Neuronal stem cell (in vitro differentiated cells): Measurements from ENCODE around the gene MED27.

Source experiments
- DNase-seq: peaks from one replicate; pipeline ENCODE4 v3.0.0-alpha.2; 2013; ENCODE audit warnings: low spot score
- H2AFZ ChIP-seq: one replicate; pipeline ENCODE4 v1.6.1; 2013; ENCODE audit warnings: mild to moderate bottlenecking, low read length, inconsistent platforms
- H2AK5ac ChIP-seq: 2 replicates; pipeline ENCODE4 v1.6.1; 2013; ENCODE audit warnings: low read depth, mild to moderate bottlenecking, inconsistent platforms, low read length, moderate library complexity, mixed read lengths
- H2BK120ac ChIP-seq: 2 replicates; pipeline ENCODE4 v1.6.1; 2013; ENCODE audit warnings: low read depth, mild to moderate bottlenecking, inconsistent platforms, low read length, moderate library complexity, mixed read lengths
- H2BK12ac ChIP-seq: one replicate; pipeline ENCODE4 v1.6.1; 2013; ENCODE audit warnings: low read length, inconsistent platforms
- H2BK15ac ChIP-seq: 2 replicates; pipeline ENCODE4 v1.6.1; 2013; ENCODE audit warnings: mild to moderate bottlenecking, low read length, inconsistent platforms, mixed read lengths
- H2BK5ac ChIP-seq: one replicate; pipeline ENCODE4 v1.6.1; 2013; ENCODE audit warnings: inconsistent platforms, mild to moderate bottlenecking, low read length, moderate library complexity
- H3K14ac ChIP-seq: one replicate; pipeline ENCODE4 v1.6.1; 2013; ENCODE audit warnings: low read length, inconsistent platforms
- H3K18ac ChIP-seq: 2 replicates; pipeline ENCODE4 v1.6.1; 2013; ENCODE audit warnings: low read length, inconsistent platforms
- H3K23ac ChIP-seq: 2 replicates; pipeline ENCODE4 v1.6.1; 2013; ENCODE audit warnings: low read depth, mild to moderate bottlenecking, mixed read lengths, low read length, inconsistent platforms; ENCODE audit not compliant: poor library complexity
- H3K27ac ChIP-seq: replicated peaks from 3 replicates; pipeline ENCODE4 v1.5.1; 2013; ENCODE audit warnings: low read length, inconsistent platforms
- H3K27me3 ChIP-seq, 3 experiments: 2 replicates each; pipeline ENCODE4 v1.6.1; 2013; ENCODE audit warnings: low read length in 3 of 3, mild to moderate bottlenecking in 2 of 3, inconsistent platforms in 1 of 3, low read depth in 1 of 3, mixed read lengths in 1 of 3, moderate library complexity in 1 of 3; ENCODE audit not compliant: control insufficient read depth in 3 of 3, insufficient read depth in 3 of 3
- H3K36me3 ChIP-seq, 2 donors: replicated peaks in 1 of 2; 2 replicates each; pipeline ENCODE4 v1.6.1; 2013; ENCODE audit warnings: low read length in 2 of 2; ENCODE audit not compliant: control insufficient read depth in 2 of 2, insufficient read depth in 2 of 2
- H3K4ac ChIP-seq: 2 replicates; pipeline ENCODE4 v1.6.1; 2013; ENCODE audit warnings: inconsistent platforms, mild to moderate bottlenecking, low read length, moderate library complexity
- H3K4me1 ChIP-seq, 2 donors: 1 replicate in 1 of 2; 2 replicates in 1 of 2; pipeline ENCODE4 v1.6.1; 2013; ENCODE audit warnings: low read length in 2 of 2, low read depth in 1 of 2; ENCODE audit not compliant: control insufficient read depth in 2 of 2, insufficient read depth in 1 of 2
- H3K4me2 ChIP-seq: one replicate; pipeline ENCODE4 v1.6.1; 2013; ENCODE audit warnings: mild to moderate bottlenecking, low read length, inconsistent platforms; ENCODE audit not compliant: insufficient read depth, poor library complexity, severe bottlenecking
- H3K4me3 ChIP-seq, 2 donors: 2 replicates each; pipeline ENCODE4 v1.5.1; 2013; ENCODE audit warnings: low read length in 2 of 2, mild to moderate bottlenecking in 2 of 2, inconsistent platforms in 1 of 2, moderate library complexity in 1 of 2
- H3K79me1 ChIP-seq: one replicate; pipeline ENCODE4 v1.6.1; 2013; ENCODE audit warnings: low read depth, mild to moderate bottlenecking, inconsistent platforms, low read length, moderate library complexity
- H3K9ac ChIP-seq: one replicate; pipeline ENCODE4 v1.6.1; 2013; ENCODE audit warnings: mild to moderate bottlenecking, low read depth, low read length, inconsistent platforms; ENCODE audit not compliant: poor library complexity
- H3K9me3 ChIP-seq, 2 donors: replicated peaks in 1 of 2; 2 replicates each; pipeline versions ENCODE3 to v1.6.1; 2013; ENCODE audit warnings: low read length in 2 of 2, mild to moderate bottlenecking in 2 of 2, inconsistent platforms in 1 of 2, low read depth in 1 of 2, mixed read lengths in 1 of 2, moderate library complexity in 1 of 2; ENCODE audit not compliant: control insufficient read depth in 2 of 2, insufficient read depth in 1 of 2
- H4K8ac ChIP-seq: one replicate; pipeline ENCODE4 v1.6.1; 2013; ENCODE audit warnings: low read depth, mild to moderate bottlenecking, inconsistent platforms, low read length, moderate library complexity
- H4K91ac ChIP-seq: one replicate; pipeline ENCODE4 v1.6.1; 2013; ENCODE audit warnings: low read length, low read depth, mild to moderate bottlenecking, inconsistent platforms; ENCODE audit not compliant: poor library complexity
- WGBS, 2 donors: extraction: QIAGEN DNeasy Blood & Tissue Kit; methylation state at CpG; one replicate each; pipeline ENCODE4 v1.1.7; 2013; ENCODE audit warnings: missing lambda C conversion rate in 2 of 2, mixed read lengths in 1 of 2; ENCODE audit not compliant: insufficient read length in 2 of 2, insufficient replicate concordance in 1 of 2; ENCODE audit errors: extremely low coverage in 2 of 2; 5-methylcytosine and 5-hydroxymethylcytosine counted together

Gene MED27

GRCh38 chr9:131836607-131837315 lies 242.9 kb downstream of the MED27 start:
- no peak overlapping the region for H3K4me2 ChIP-seq
- no CpG with 5 or more reads among the region's 17 CpGs for WGBS, 2 donors
- H3K9ac ChIP-seq, result no peak overlapping the region
- H2BK120ac ChIP-seq, result no peak overlapping the region
- no peak for DNase-seq
- H2BK5ac ChIP-seq, result peak overlapping the region; percentile 10
- peaks cover 0 to 37% (median 0%) of the 10 kb centered on the region in 3 experiments for H3K27me3 ChIP-seq
- H4K8ac ChIP-seq, result peak overlapping the region; percentile 52
- H3K4me1 ChIP-seq, result peaks cover 17 to 20% of the 10 kb centered on the region in 2 donors
- H3K79me1 ChIP-seq, result no peaks in the 10 kb centered on the region
- H2BK12ac ChIP-seq, result no peak overlapping the region
- H3K14ac ChIP-seq, result no peak overlapping the region
- H3K9me3 ChIP-seq, result peaks cover 5 to 15% of the 10 kb centered on the region in 2 donors
- H3K18ac ChIP-seq, result peak overlapping the region; percentile 70
- H3K23ac ChIP-seq, result peak overlapping the region; percentile 26
- H2BK15ac ChIP-seq, result peak overlapping the region; percentile 50
- H2AFZ ChIP-seq, result no peak overlapping the region
- H2AK5ac ChIP-seq, result peak overlapping the region; percentile 21
- H3K4me3 ChIP-seq, result no peak overlapping the region
- H3K36me3 ChIP-seq, result no peaks in the 10 kb centered on the region
- no peak overlapping the region for H3K27ac ChIP-seq
- H4K91ac ChIP-seq, result no peak overlapping the region
- no peak overlapping the region for H3K4ac ChIP-seq

- H3K9me3 ChIP-seq, result peaks cover 5 to 15% of the 10 kb centered on the region in 2 donors
- peak overlapping the region; percentile 26 for H3K23ac ChIP-seq
- no peak overlapping the region for H3K4ac ChIP-seq
- no peak overlapping the region for H2BK5ac ChIP-seq
- no peak overlapping the region for H2AFZ ChIP-seq
- H3K27ac ChIP-seq, result no peak overlapping the region
- H2AK5ac ChIP-seq, result peak overlapping the region; percentile 10
- H3K18ac ChIP-seq, result no peak overlapping the region
- H3K9ac ChIP-seq, result no peak overlapping the region
- no CpG with 5 or more reads among the region's 18 CpGs for WGBS, 2 donors
- no peak overlapping the region for H2BK120ac ChIP-seq
- peak overlapping the region; percentile 51 for H2BK15ac ChIP-seq
- no peak overlapping the region for H3K14ac ChIP-seq
- no peaks in the 10 kb centered on the region for H3K79me1 ChIP-seq
- H3K36me3 ChIP-seq, result no peaks in the 10 kb centered on the region
- DNase-seq, result no peak
- no peak overlapping the region for H4K8ac ChIP-seq
- no peak overlapping the region for H4K91ac ChIP-seq
- H2BK12ac ChIP-seq, result no peak overlapping the region
- no peak overlapping the region for H3K4me3 ChIP-seq
- peaks cover 0 to 37% (median 0%) of the 10 kb centered on the region in 3 experiments for H3K27me3 ChIP-seq
- H3K4me2 ChIP-seq, result no peak overlapping the region
- H3K4me1 ChIP-seq, result peaks cover 17 to 20% of the 10 kb centered on the region in 2 donors
These were observed 243.6 kb downstream of the MED27 start for GRCh38 chr9:131836021-131836420.

- H3K4ac ChIP-seq, result no peak overlapping the region
- H2AK5ac ChIP-seq, result peak overlapping the region; percentile 10
- H4K91ac ChIP-seq, result no peak overlapping the region
- H3K9me3 ChIP-seq, result peaks cover 5 to 15% of the 10 kb centered on the region in 2 donors
- H3K4me3 ChIP-seq, result no peak overlapping the region
- H3K4me2 ChIP-seq, result no peak overlapping the region
- peaks cover 0 to 37% (median 0%) of the 10 kb centered on the region in 3 experiments for H3K27me3 ChIP-seq
- H2BK15ac ChIP-seq, result peak overlapping the region; percentile 51
- H3K9ac ChIP-seq, result peak overlapping the region; percentile 12
- H2AFZ ChIP-seq, result peak overlapping the region; percentile 76
- peak overlapping the region; percentile 48 for H3K18ac ChIP-seq
- no peaks in the 10 kb centered on the region for H3K79me1 ChIP-seq
- DNase-seq, result no peak
- H2BK120ac ChIP-seq, result no peak overlapping the region
- no peaks in the 10 kb centered on the region for H3K36me3 ChIP-seq
- no peak overlapping the region for H4K8ac ChIP-seq
- peaks cover 17 to 20% of the 10 kb centered on the region in 2 donors for H3K4me1 ChIP-seq
- no peak overlapping the region for H2BK5ac ChIP-seq
- peak overlapping the region; percentile 52 for H2BK12ac ChIP-seq
- H3K23ac ChIP-seq, result peak overlapping the region; percentile 30
- H3K14ac ChIP-seq, result no peak overlapping the region
- no peak overlapping the region for H3K27ac ChIP-seq
- WGBS, 2 donors, result no CpG with 5 or more reads among the region's 30 CpGs
These were observed 244.3 kb downstream of the MED27 start for GRCh38 chr9:131835151-131835910.

GRCh38 chr9:131834721-131835120 lies 244.9 kb downstream of the MED27 start:
- peak overlapping the region; percentile 76 for H2AFZ ChIP-seq
- no peak overlapping the region for H3K4me3 ChIP-seq
- H3K27me3 ChIP-seq, result peaks cover 0 to 37% (median 0%) of the 10 kb centered on the region in 3 experiments
- no peak overlapping the region for H4K91ac ChIP-seq
- H3K27ac ChIP-seq, result no peak overlapping the region
- H3K9ac ChIP-seq, result no peak overlapping the region
- no peak overlapping the region for H3K4me2 ChIP-seq
- no peak overlapping the region for H2AK5ac ChIP-seq
- peak overlapping the region; percentile 68 for H3K18ac ChIP-seq
- DNase-seq, result no peak
- no peak overlapping the region for H2BK5ac ChIP-seq
- no CpG with 5 or more reads among the region's 15 CpGs for WGBS, 2 donors
- H3K9me3 ChIP-seq, result peaks cover 5 to 15% of the 10 kb centered on the region in 2 donors
- no peak overlapping the region for H2BK12ac ChIP-seq
- no peak overlapping the region for H2BK120ac ChIP-seq
- H3K23ac ChIP-seq, result peak overlapping the region; percentile 20
- H3K4ac ChIP-seq, result no peak overlapping the region
- H3K4me1 ChIP-seq, result peaks cover 17 to 20% of the 10 kb centered on the region in 2 donors
- peak overlapping the region; percentile 22 for H2BK15ac ChIP-seq
- no peaks in the 10 kb centered on the region for H3K36me3 ChIP-seq
- no peak overlapping the region for H3K14ac ChIP-seq
- H3K79me1 ChIP-seq, result no peaks in the 10 kb centered on the region
- H4K8ac ChIP-seq, result no peak overlapping the region
